CD4-positive, alpha-beta T cell (primary cell): ENCODE measurements around the gene KCTD1. TPM values are rescaled to one million over a fixed set of nuclear protein-coding genes. Genes with fewer than 3 reads are reported as not detected.

ENCODE experiments used
- ATAC-seq: fragments of 200-7000 bp; cut with Tn5 transposase; one replicate; pipeline ENCODE4 v1.10.0; 2022; ENCODE audit warnings: mild to moderate bottlenecking; ENCODE audit not compliant: poor library complexity
- CTCF ChIA-PET: fragments of 350-600 bp; sonication (Branson Sonifier 250); formaldehyde crosslinking; loops from one replicate; lab custom pipeline; 2021; ENCODE audit warnings: antibody characterized with exemption, inconsistent platforms; lab: Charles Lee
- POLR2A ChIA-PET: fragments of 350-600 bp; sonication (Branson Sonifier 250); formaldehyde crosslinking; loops from one replicate; lab custom pipeline; 2021; ENCODE audit warnings: antibody characterized with exemption, inconsistent platforms; lab: Charles Lee
- DNase-seq, 14 experiments: peaks; one replicate each; pipeline ENCODE4 v3.0.0-alpha.2; 2013 to 2020; ENCODE audit warnings: mixed read lengths in 2 of 14
- H3K27ac ChIP-seq, 2 donors: one replicate each; pipeline versions ENCODE4 v1.5.1 to v1.7.0; 2013; ENCODE audit warnings: low read length in 2 of 2, low read depth in 1 of 2, mild to moderate bottlenecking in 1 of 2
- H3K27me3 ChIP-seq, 2 experiments: 1 replicate in 1 of 2; 2 replicates in 1 of 2; pipeline versions ENCODE4 v1.6.1 to v1.7.0; 2013; ENCODE audit warnings: low read length in 2 of 2, control low read depth in 1 of 2, mild to moderate bottlenecking in 1 of 2, moderate library complexity in 1 of 2; ENCODE audit not compliant: insufficient read depth in 2 of 2, control insufficient read depth in 1 of 2
- H3K36me3 ChIP-seq: one replicate; pipeline ENCODE4 v1.6.1; 2013; ENCODE audit warnings: low read length, control low read depth; ENCODE audit not compliant: insufficient read depth
- H3K4me1 ChIP-seq: one replicate; pipeline ENCODE4 v1.6.1; 2013; ENCODE audit warnings: low read length, control low read depth; ENCODE audit not compliant: insufficient read depth
- H3K4me3 ChIP-seq: one replicate; pipeline ENCODE4 v1.5.1; 2013; ENCODE audit warnings: mild to moderate bottlenecking, low read length, moderate library complexity
- H3K9me3 ChIP-seq, 2 experiments: 1 replicate in 1 of 2; 2 replicates in 1 of 2; pipeline versions ENCODE4 v1.6.1 to v1.7.0; 2013; ENCODE audit warnings: low read length in 2 of 2, mild to moderate bottlenecking in 2 of 2, control low read depth in 1 of 2, moderate library complexity in 1 of 2; ENCODE audit not compliant: control insufficient read depth in 1 of 2, insufficient read depth in 1 of 2
- H3K27ac Mint-ChIP-seq: one replicate; pipeline ENCODE4 v1.8.0; 2020; ENCODE audit warnings: mixed read lengths
- H3K27me3 Mint-ChIP-seq: one replicate; pipeline ENCODE4 v1.8.0; 2021; ENCODE audit warnings: mixed read lengths
- H3K36me3 Mint-ChIP-seq: one replicate; pipeline ENCODE4 v1.8.0; 2021; ENCODE audit warnings: low read depth, mixed read lengths
- H3K4me1 Mint-ChIP-seq: one replicate; pipeline ENCODE4 v1.8.0; 2021; ENCODE audit warnings: low read depth, mixed read lengths
- H3K4me3 Mint-ChIP-seq: one replicate; pipeline ENCODE4 v1.8.0; 2020; ENCODE audit warnings: mild to moderate bottlenecking, mixed read lengths
- H3K9me3 Mint-ChIP-seq: one replicate; pipeline ENCODE4 v1.8.0; 2020; ENCODE audit warnings: mixed read lengths
- CTCF ChIP-seq: fragments of 200-600 bp; IDR thresholded peaks from one replicate; pipeline ENCODE4 v1.8.0; 2022; ENCODE audit warnings: antibody characterized with exemption, mild to moderate bottlenecking
- intact Hi-C, 2 experiments: fragments of 100-400 bp; cut with DNase I in 1 of 2; cut with micrococcal nuclease in 1 of 2; formaldehyde crosslinking; loops; one replicate each; pipeline versions ENCODE4 v1.15.1 to v1.9.0; 2023 to 2025; cut with DNase I, micrococcal nuclease
- total RNA-seq, 174 experiments: library from RNA in 2 of 174; stranded (reverse) in 2 of 174; gene quantifications; one replicate each; pipeline ENCODE4 v1.2.3 and lab custom pipeline; 2021 to 2026

The KCTD1 gene
- total RNA-seq, 2 experiments from 2014 or later = 0.74 to 1.1 TPM

- no peak overlapping the region for H3K4me3 ChIP-seq
- ATAC-seq (no peak), DNase-seq (no peak)
- POLR2A ChIA-PET = no interaction called here
- no peak overlapping the region for H3K4me3 Mint-ChIP-seq
- H3K36me3 ChIP-seq = no peaks in the 10 kb centered on the region
- intact Hi-C loops = no loop called here
- no peak overlapping the region for H3K27ac Mint-ChIP-seq
- no peaks in the 10 kb centered on the region for H3K27me3 ChIP-seq
- TF ChIP-seq CTCF = no peak
- no peaks in the 10 kb centered on the region for H3K27me3 Mint-ChIP-seq
- no peaks in the 10 kb centered on the region for H3K4me1 ChIP-seq
- no peaks in the 10 kb centered on the region for H3K36me3 Mint-ChIP-seq
- no peaks in the 10 kb centered on the region for H3K9me3 ChIP-seq
- no peaks in the 10 kb centered on the region for H3K9me3 Mint-ChIP-seq
- CTCF ChIA-PET = no interaction called here
- no peaks in the 10 kb centered on the region for H3K4me1 Mint-ChIP-seq
- H3K27ac ChIP-seq = no peak overlapping the region
Observed at GRCh38 chr18:26521617-26522016, 26.7 kb downstream of the KCTD1 start.

DNA sequence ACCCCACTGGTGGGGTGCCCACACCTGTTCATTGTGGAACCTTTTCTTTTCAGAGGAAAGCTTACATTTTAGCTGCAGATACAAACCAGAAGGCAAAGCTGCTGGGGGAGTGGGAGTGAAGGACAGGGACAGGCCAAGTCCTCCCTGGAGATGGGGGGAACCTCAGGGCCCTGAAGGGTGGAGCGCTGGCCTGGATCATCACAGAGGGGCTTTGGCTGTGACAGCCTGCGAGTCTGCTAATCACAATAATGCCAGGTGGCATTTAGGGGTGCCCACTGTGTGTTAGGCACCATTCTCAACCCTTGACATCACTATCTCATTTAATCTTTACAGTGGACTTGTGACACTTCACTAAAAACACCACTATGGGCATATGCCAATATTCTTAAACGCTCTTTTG lies 27.4 kb downstream of the KCTD1 start:
- Histone ChIP-seq H3K4me1 (no peaks in the 10 kb centered on the region), H3K27ac (no peak overlapping the region), H3K9me3 (no peaks in the 10 kb centered on the region), H3K36me3 (no peaks in the 10 kb centered on the region), H3K27me3 (no peaks in the 10 kb centered on the region), H3K4me3 (no peak overlapping the region)
- TF ChIP-seq CTCF = no peak
- no peak overlapping the region for H3K27ac Mint-ChIP-seq
- H3K4me3 Mint-ChIP-seq = no peak overlapping the region
- H3K4me1 Mint-ChIP-seq = no peaks in the 10 kb centered on the region
- no peaks in the 10 kb centered on the region for H3K27me3 Mint-ChIP-seq
- H3K36me3 Mint-ChIP-seq = no peaks in the 10 kb centered on the region
- ATAC-seq (no peak), DNase-seq (no peak)
- H3K9me3 Mint-ChIP-seq = no peaks in the 10 kb centered on the region
- intact Hi-C loops = no loop called here
- ChIA-PET POLR2A (no interaction called here), CTCF (no interaction called here)

DNA sequence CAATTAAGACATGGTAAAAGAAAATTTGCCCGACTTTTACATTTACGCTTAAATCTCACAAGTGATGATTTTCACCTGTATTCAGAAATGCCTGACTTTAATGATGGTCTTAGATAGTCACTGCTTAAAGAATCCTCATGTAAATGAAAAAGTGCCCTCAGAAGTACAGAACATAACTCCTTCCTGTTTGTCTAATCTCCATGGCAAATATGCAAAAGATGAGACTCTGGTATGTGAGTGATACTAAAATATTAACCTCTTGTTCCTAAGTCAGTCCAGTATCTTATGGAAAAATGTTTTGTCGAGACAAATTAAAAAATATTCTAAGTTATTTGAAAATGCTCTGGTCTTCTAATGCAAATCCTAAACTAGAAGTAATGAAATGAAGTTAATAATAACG lies 29.2 kb downstream of the KCTD1 start:
- POLR2A ChIA-PET = no interaction called here

More for the DNA sequence above, 29.2 kb downstream of the KCTD1 start:
- intact Hi-C loops = no loop called here
- no peak for TF ChIP-seq CTCF
- H3K4me1 ChIP-seq = no peaks in the 10 kb centered on the region
- no peaks in the 10 kb centered on the region for H3K36me3 ChIP-seq
- DNase-seq (no peak), ATAC-seq (no peak)
- H3K9me3 Mint-ChIP-seq = no peaks in the 10 kb centered on the region
- H3K36me3 Mint-ChIP-seq = no peaks in the 10 kb centered on the region
- CTCF ChIA-PET = no interaction called here
- no peak overlapping the region for H3K27ac ChIP-seq
- H3K27me3 ChIP-seq = no peaks in the 10 kb centered on the region
- H3K4me3 ChIP-seq = no peak overlapping the region
- H3K4me3 Mint-ChIP-seq = no peak overlapping the region
- H3K4me1 Mint-ChIP-seq = no peaks in the 10 kb centered on the region
- H3K9me3 ChIP-seq = no peaks in the 10 kb centered on the region
- no peaks in the 10 kb centered on the region for H3K27me3 Mint-ChIP-seq
- H3K27ac Mint-ChIP-seq = no peak overlapping the region
